Measurements from ENCODE around the gene JAKMIP1.

JAKMIP1 gene

DNA sequence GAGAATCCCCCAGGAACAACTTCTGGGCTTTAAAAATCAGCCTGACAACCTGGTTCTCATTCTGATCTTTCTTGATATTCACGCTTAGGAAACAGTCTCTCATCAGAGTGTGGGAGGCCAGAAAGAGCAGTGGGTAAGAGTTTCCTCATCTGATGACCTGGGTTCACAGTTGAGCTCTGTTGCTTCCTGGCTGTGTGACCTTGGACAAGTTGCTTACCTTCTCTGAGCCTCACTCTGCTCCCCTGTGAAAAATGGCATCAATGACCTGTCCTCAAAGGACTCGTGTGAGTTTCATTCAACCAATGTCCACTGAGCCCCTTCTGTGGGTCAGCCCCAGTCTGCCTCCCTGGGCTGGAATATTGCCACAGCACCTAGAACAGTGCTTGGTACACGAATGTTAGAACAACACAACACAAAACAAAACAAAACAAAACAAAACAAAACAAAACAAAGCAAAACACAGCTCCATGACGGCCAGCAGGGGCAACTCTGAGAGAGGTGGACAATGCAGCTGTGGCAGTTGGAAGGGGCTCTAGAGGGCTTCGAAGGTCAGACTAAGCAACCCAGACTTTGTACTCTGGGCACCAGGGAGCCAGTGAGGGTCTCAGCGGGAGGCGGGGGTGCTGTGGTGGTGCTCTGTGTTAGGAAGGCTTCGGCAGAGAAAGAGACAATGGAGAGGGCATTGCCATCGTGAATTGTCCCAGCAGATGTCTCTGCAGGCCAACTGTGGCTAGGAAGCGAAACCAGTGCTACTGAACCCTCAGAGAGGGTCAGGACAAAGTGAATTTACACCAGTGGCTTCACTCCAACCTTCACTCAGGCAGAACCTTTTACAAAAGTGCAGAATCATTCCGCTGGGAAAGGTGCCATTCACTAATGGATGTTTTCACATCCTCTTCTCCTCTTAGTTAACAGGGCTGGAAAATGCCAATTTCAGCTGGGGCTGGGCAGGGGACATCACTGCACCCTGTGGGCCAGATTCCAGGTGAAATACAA, 167.8 kb downstream of the JAKMIP1 start:
- no peak for DNase-seq

DNA sequence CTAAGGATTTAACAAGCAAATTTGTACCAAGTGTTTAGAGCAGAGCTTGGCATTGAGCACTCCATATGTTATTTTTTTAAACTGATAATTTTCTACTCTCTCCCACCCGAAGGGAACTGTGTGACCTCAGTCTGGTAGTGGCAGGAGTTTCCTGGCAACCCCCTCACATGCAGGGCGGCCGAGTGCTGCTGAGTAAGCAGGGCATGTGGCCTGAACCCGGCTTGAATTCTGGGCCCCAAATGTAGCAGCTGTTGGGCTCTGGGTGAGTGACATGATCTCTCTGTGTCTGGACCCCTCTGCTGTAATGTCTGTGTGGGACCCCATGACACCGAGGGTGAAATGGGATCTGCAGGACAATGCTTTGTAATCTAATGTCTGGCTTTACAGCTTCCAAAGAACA, 168.5 kb downstream of the JAKMIP1 start:
- no peak for DNase-seq

DNA sequence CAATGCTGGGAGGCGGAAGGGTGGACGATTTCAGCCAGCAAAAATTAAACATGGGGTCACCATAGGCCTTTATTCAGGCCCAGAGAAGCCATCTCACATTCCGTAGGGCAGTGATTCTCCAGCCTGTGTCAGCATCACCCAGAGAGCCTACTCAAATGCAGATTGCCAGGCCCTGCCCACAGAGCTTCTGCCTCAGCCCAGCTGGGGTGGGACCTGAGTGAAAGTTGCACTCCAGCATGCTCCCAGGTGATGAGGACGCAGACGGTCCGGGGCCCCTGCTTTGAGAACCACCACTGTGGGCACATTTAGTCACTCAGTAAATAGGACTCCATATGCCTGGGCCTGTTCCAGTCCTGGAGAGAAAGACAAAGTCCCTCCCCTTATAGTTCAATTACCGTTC, 169.7 kb downstream of the JAKMIP1 start:
- no peak for DNase-seq

DNA sequence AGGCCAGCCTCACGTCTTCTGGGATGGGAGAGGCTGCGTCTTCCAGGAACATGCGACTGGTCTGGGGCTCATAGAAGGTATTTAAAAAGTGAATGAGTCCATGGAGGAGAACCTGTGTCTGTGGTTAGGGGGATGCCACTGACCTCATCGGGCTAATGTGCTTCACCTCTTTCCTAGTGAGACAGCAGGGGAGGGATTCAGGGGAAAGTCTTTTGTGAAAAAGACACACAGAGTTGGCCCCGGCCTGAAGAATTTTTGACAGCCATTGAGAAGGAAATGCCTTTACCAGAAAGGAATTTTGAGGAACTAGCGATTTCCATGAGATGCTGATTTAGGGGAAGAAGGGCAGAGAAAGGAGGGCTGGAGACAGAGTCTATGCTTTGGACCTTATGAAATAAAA, 171.1 kb downstream of the JAKMIP1 start:
- DNase-seq: no peak

DNA sequence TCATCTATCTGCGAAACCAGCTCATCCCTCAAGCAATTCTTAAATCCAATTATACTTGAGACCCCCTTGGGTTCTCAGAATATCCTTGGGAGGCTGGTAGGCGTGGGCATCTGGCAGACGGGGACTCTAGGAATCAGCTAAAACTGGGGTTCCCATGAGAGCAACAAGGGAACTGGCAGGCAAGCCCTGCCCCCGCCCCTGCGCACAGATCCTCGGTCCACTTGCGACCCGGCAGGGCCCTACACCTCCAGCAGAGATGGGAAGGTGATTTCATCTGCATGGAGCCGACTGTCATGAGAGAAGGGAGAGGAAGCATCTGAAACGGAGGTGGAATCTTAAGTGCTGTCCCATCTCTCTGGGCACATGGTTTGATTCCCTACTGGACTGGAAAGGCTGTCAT, 172.2 kb downstream of the JAKMIP1 start:
- no peak for DNase-seq

DNA sequence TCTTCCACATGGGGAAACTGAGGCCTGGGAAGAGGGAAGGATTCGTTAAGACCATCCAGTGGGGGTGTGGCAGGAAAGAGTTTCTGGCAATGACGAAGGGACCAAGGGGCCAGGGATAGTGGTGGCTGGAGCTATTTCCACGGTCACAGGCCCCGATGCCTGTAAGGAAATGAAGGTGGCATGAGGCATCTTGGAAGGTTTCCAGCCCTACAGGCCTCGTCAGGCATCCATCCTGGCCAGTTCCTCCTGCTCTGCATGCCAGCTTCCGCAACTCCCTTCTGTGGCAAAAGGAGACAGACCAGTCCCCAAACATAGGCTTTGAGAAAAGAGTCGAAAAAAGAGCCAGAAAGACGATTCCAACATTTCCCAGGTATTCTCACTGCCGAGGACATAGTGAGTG, 173.0 kb downstream of the JAKMIP1 start:
- no peak for DNase-seq

DNA sequence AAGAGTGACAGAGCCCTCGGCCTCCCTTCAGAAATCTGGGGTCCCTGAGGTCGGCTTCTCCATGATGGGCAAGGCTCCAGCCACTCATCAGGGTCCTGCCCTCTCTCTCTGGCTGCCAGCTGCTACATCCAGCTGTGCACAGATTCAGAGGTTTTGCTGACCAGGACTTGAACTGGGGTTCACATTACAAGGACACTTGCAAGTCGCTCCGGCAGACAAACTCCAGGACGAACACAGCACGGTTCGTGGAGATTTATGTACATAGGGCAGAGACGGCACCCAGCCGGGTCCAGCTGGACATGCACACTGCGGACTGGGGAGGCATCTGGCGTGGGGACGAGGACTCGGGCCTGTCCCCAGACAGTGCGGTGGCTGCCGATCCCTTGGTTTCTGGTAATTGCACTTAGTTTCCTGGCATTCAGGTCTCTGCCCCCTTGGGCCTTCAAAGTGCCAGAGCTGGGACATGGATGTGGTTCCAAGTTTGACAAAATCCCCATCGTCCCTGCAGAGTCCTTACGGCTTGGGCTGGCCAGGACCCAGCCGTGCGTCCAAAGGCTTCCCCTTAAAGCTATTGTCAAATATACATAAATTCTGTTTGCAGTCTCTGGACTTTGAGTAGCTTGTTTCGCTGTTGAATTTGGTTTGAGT, 175.9 kb downstream of the JAKMIP1 start:
- no peak for DNase-seq

DNA sequence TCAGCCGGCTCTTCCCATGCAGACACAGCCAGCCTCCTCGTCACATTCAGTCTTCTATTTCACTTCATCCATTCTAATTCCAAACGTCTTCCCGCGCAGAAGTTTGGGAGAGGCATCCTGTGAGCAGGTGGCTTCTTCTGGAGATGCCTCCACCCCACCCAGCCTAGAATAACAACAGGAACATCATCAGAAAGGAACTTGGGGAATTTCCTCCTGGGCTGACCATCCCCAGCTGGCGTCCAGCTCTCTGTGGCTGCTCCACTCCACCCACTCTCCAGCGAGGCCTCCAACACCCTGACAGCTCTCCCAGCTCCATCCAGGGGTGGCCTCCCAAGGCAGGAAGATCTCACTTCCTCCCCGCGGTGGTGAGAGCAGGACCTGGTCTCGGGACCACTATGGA, 176.6 kb downstream of the JAKMIP1 start:
- DNase-seq: no peak

DNA sequence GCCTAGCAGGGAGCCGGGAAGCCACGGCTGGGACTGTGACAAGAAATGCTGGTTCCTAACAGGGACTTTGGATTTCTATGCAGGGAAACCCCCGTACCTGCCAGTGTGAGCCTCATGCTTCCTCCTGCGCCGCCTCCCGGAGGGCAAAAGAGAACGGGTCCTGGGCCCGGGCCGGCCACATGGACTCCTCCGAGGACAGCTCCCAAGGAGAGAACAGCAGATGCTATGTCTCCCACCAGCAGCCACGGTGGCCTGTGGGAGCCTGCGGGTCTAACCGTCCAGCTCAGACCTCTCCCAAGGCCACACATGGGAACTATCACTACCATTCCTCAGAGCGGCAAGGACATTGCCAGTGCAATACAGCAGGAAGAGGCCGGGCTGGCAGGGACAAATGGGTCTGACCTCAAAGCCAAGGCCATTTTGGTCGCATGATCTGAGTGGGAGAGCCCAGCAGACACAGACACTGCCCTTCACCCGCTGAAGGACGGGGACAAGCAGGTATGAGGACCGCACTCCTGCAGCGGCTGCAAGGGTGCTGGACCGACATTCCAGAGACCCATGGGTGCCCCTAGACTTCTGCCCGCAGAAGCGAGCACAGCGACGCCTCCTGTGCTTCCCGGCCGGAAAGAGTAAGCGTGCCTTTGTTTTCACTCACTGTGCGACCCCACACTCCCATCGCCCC, 177.6 kb downstream of the JAKMIP1 start:
- no peak for DNase-seq

DNA sequence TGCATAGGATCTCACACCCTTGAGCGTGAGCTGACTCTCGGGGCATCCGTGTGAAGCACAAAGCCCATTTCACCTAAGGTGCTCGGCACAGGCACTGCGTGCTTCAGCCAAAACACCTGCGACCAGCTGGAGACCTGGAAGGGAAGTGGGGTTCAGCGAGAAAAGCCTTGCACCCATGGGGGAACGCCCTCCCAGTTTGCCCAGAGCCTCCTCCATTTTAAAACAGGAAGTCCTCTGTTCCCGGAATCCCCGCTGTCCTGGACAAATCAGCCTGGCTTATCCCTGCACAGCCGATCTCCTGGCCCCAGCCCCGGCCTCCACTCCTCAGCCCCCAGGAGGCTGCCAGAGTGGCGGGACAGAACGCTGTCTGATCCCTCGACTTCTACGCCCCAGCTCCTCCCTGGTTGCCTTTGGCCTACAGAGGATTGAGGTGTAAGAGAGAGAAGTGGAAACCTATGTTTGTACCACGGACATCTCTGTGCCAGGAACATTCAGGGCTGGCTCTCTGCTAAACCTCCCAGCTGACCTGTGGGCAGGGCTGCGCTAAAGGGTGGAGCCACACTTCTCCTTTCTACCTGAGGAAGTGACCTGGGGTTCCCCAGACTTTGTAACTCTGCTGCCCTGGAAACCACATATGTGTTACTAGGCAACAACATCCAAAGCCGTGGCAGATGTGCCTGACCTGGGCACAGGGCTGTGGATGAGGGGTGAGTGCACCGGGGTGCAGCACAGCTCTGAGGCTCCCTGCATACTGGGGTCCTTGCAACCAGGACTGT, 178.3 kb downstream of the JAKMIP1 start:
- no peak for DNase-seq

DNA sequence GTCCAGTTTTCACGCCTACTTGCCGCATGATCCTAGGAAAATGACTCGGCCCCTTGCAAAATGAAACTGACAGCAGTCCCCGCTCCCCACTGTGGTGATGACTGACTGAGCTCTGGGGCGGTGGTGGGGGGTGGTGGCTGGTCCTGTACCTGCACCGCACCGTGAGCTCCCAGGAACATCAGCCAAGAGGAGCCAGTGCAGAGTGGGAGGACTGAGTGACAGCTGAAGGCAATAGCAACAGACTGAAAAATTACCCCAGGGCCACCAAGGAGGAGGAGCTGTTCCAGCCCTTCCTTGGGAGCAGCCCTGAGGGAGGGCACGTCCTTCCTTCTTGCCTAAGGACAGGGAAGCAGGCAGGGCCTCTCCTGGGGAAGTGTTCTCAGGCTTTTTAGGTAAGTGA, 179.7 kb downstream of the JAKMIP1 start:
- DNase-seq: no peak

DNA sequence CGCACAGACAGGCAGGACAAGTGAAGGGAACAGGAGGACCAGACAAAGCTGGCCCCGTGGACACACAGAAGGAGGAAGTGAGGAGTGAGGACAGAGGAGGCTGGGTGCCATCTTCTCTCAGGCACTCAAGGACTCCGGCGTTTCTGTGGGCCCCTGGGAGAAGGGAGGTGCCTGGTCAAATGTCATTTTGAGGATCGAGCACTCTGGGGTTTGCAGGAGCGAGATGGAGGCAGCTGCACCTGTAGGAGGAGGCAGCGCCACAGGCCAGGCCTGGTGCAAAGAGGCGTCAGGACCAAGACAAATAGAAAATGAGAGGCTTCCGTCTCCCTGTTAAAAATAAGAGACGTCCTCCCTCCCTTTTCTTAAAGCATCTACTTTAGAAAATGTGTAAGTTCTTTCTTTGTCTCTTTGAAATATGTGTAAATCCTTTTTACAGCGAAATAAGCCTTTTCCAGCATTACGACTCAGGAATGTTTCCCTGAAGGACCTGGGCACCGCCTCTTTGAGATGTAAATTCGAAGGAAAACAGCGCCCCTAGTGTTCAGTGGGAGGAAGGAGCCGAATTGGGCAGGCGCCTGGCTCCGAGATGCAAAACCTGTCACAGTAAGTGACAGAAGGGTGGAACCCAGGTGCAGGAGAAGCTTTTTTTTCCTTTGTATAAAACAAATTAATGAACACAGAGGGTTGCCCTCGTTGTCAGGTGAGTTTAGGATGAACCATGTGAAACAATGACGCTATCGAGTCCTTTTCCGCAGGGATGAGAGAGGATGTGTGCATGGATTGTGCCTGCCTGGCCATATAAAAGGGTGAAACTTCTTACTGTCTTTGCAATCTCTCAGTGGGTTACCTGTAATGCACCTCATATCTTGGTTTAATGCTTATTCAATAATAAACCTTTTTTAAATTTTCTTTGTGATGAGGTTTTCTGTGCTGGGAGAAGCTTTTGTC, 180.8 kb downstream of the JAKMIP1 start:
- no peak for DNase-seq

DNA sequence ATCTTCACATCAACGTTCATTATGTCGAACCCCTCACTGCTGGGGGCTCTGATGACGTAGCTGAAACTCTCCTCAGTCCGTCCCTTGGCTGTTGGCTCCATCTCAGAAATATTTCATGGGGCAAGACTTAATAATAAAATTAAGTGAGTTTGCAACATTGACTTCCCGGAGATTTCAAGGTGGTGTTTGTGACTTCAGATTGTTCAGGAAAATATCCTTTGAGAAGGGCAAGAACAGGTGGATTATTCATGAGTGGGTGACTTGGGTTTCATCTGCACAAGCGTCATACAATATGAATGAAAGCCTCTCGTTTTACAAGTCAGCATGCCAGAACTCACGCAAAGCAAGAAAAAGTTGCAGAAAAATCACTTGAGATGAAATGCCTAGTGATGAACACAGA, 182.0 kb downstream of the JAKMIP1 start, which contains the start of gene C4orf50:
Gene C4orf50, minus strand, starts transcription at position 101 of the 400 bp plus-strand sequence.
- DNase-seq: no peak

DNA sequence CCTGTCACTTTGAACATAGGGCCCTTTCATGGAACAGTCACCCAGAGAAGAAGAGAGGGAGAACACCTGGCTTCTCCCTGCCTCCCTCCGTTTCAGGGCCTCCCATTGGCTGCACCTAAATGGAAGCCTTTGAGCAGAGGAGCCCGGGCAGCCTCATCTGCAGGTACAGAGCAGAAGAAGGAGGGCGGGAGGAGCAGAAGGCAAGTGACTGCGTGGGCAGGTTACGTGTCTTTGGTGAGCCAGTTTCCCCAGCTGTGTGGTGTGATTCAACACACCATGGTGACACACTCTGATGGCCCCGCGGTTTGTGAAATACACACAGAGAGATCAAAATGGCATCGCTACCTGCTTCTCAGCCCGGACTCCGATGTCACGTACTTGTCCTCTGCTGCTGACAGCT, 182.5 kb downstream of the JAKMIP1 start:
- DNase-seq: no peak

DNA sequence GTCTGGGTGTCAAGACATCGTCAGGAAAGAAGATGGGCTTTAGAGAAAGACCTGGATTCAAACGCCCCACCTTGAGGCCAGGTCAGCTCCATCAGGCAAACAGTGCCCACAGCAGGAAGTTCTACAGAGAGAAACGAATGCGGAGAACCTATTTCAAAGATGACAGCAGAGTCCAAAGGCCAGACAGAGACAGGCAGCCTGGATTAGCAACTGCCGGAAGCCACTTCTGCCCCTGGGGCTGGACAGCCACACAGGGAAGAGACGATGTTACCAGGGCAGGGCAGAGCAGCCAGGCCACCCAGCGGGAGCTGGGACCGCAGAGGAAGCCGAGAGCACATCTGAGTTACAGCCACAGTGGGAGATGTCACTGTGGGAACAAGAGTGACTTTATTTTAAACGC, 183.3 kb downstream of the JAKMIP1 start:
- no peak for DNase-seq

DNA sequence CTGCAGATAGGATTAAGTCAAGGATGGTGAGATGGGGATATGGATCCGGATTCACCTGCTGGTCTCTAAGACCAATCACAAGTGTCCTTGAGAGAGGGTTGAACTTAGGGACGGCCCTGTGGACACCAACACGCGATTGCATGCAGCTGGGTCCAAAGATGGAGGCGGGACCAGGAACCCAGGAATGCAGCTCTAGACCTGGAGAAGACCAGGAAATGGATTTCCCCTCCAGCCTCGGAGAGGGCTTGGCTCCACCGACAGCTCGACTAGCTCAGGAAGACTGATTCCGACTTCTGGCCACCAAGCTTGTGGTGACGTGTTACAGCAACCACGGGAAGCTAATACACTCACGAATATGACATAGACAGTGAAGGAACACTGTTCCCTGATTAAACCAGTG, 186.8 kb downstream of the JAKMIP1 start:
- DNase-seq: no peak

DNA sequence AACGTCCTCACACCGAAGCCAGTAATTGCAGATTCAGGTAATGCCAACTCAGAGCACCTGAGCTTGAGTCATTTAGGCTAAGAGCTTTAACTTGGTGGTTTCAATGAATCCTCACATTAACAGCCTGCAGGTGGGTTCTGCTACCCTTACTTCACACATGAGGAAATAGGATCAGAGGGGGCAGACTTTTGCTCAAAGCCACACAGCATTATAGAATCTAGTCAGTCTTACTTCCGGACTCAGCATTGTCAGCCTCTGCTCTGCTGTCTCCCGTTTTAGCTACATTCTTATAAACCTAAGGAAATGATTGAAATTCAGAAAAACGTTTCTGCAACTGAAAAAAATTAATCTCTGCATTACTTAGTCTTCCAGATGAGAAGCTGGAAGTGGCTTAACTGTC, 188.1 kb downstream of the JAKMIP1 start:
- DNase-seq: no peak

DNA sequence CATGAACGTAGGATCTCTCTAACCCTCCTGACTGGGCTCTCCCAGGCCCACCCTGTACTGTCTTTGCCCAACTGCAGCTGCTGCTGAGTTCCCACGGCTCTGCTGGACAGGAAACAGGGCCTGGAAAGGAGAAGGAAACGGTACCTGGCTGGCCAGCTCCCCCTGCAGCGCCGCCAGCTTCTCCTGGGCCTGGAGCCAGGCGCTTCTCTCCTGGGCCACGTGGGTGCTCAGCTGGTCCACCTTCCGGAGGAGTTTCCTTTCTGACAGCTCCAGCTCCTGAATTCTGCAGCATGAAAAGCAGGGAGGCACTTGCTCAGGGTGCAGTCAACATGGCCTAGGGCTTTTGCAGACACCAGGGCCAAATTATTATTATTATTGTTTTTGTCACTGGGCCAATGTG, 188.7 kb downstream of the JAKMIP1 start:
- no peak for DNase-seq

DNA sequence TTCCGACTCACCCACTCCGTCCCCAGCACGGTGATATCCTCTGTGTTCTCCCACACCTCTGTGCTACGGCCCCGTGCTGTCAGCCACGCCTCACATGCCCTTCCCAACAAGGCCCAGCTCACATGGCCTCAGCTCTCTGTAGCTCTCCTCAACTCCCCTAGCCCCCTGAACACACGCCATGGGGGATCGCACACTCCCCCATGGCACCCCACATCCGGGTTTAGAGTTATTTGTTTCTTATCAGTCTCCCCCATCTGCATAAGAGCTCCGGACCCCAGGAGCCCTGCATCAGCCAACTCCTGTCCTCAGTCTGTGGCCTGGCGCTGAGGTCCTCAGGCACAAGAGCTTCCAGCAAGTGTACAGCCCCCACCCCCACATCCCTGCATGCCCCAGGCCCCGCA, 189.1 kb downstream of the JAKMIP1 start:
- no peak for DNase-seq

DNA sequence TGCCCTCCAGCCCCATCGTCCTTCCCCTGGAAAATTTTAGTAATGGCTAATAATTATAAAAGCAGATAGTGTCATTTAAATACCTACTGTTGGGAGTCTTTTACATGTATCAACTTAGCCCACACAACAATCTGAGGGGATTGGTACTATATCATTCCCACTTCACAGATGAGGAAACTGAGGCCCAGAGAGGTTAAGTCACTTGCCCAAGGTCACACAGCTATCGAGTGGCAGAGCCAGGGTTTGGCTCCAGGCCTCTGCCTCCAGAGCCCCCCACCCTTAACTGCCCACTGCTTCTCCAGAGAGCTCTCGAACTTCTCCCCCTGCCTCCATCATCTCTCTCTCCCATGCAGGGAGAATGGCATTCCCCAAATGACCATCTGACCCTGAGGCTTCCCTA, 189.6 kb downstream of the JAKMIP1 start:
- no peak for DNase-seq

DNA sequence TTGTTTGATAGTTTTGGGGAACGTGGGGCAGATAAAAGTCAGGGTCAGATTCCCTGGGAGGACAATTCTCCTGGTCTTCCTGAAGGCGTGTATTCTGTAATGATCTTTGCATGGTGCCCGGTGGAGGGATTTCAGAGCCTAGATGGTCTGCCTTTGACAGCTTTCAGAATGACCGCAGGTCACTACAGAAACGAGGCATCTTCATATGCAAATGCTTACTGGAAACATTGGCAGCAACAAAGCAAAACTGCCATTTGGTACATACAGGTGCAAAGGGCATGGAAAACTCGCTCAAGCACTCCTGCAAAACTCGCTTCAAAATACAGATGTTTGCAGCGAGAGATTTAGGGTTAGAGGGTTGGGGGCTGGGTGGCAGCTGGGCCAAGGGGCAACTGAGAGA, 190.9 kb downstream of the JAKMIP1 start:
- no peak for DNase-seq
